GM19043 (cell line): Measurements from ENCODE around the gene ZNF804B.
"Not testable (repeated sequence)": the region's sequence is repeated elsewhere in the genome, so short reads cannot be mapped to it uniquely, and the experiment has no call there.

ENCODE experiments used
- ATAC-seq: cut with Tn5 transposase; IDR thresholded peaks from one replicate; pipeline ENCODE4 v1.9.1; 2021; ENCODE audit warnings: low read depth; ENCODE audit not compliant: unreplicated experiment

Gene ZNF804B

GRCh38 chr7:89228688-89229171 is 469.2 kb downstream of the ZNF804B start:
- not testable (repeated sequence) for ATAC-seq

GRCh38 chr7:89238156-89238555 is 478.7 kb downstream of the ZNF804B start:
- no peak for ATAC-seq

- no peak for ATAC-seq
Measured at GRCh38 chr7:89246196-89246595, 486.7 kb downstream of the ZNF804B start.

GRCh38 chr7:89247207-89247606 is 487.7 kb downstream of the ZNF804B start:
- no peak for ATAC-seq

- no peak for ATAC-seq
Measured at GRCh38 chr7:89259085-89259484, 499.6 kb downstream of the ZNF804B start.

- ATAC-seq: no peak
Measured at GRCh38 chr7:89264126-89264525, 504.6 kb downstream of the ZNF804B start.

- ATAC-seq: no peak
Measured at GRCh38 chr7:89265631-89266030, 506.1 kb downstream of the ZNF804B start.

- no peak for ATAC-seq
Measured at GRCh38 chr7:89283302-89283701, 523.8 kb downstream of the ZNF804B start.

- ATAC-seq: no peak
Measured at GRCh38 chr7:89308535-89308934, 549.0 kb downstream of the ZNF804B start.

GRCh38 chr7:89311886-89312285 is 552.4 kb downstream of the ZNF804B start:
- ATAC-seq: no peak

- no peak for ATAC-seq
Measured at GRCh38 chr7:89312551-89312950, 553.1 kb downstream of the ZNF804B start.

GRCh38 chr7:89316584-89317251 is 557.2 kb downstream of the ZNF804B start:
- ATAC-seq: no peak

GRCh38 chr7:89332026-89332425 is 572.5 kb downstream of the ZNF804B start:
- ATAC-seq: no peak

GRCh38 chr7:89334797-89335196 is 575.3 kb downstream of the ZNF804B start:
- ATAC-seq: no peak

- no peak for ATAC-seq
Measured at GRCh38 chr7:89335490-89335889, 576.0 kb downstream of the ZNF804B start.

GRCh38 chr7:89336121-89336520 is 576.6 kb downstream of the ZNF804B start:
- no peak for ATAC-seq

GRCh38 chr7:89339748-89340147 is 580.2 kb downstream of the ZNF804B start:
- ATAC-seq: no peak

- ATAC-seq: no peak
Measured at GRCh38 chr7:89357121-89357520, 597.6 kb downstream of the ZNF804B start.

GRCh38 chr7:89377219-89377618 is 617.7 kb downstream of the ZNF804B start:
- no peak for ATAC-seq

GRCh38 chr7:89385411-89385810 is 625.9 kb downstream of the ZNF804B start:
- no peak for ATAC-seq
